GM19324 (cell line): ENCODE measurements around the gene LRCH2.

Experiments
- ATAC-seq: cut with Tn5 transposase; IDR thresholded peaks from one replicate; pipeline ENCODE4 v1.9.1; 2021; ENCODE audit warnings: mild to moderate bottlenecking, moderate library complexity; ENCODE audit not compliant: unreplicated experiment, low FRiP score

Gene LRCH2

DNA sequence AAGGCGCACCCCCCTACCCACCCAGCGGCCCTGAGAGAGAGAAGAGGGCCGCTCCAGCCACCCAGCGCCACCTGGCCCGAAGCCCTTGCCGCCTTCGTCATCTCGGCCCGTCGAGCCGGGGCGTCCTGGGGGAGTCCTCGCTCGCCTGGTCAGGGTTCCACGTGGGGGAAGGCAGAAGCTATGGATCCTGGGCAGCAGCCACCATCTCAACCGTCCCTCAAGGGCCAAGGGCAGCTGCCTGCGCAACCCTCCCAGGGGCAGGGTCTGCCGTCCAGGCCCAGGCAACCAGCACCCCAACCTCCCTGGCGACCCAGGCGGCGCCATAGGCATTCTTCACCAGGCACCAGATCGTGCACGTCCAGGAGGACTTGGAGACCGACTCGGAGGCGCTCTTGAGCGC lies 165.0 kb downstream of the LRCH2 start:
- no peak for ATAC-seq

DNA sequence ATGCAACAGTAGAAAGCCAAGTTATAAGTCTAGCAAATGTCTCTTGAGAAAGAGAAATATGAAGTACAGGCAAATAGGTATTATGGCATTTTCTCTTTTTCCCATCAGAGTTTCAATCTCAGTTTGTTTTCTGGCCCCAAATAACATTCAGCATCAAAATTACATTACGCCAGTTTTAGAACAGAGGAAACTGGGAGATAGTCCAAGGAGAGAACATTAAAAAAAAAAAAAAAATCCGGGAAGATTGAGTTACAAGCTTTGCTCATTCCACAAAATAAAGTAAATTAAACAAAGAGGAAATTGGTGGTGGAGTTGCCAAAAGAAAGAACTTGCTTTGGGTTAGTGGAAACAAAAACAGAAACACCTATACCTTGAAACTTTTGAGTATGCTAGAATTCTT lies 166.1 kb downstream of the LRCH2 start:
- no peak for ATAC-seq

DNA sequence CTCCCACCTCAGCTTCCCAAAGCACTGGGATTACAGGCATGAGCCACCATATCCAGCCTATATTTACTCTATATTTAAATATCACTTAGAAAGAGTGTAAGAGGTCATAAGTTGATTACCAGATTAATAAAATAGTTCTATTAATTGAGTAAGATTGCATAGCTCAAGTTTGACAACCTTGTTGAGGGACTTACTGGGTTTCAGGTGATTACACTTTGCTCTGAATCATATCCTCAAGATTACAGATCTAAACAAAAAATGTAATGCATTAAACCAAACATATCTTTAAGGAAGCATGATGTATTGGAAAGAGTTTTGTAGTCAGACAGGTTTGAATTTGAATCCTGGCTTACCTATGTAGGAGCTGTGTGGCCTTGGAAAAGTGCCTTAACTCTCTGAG lies 168.6 kb downstream of the LRCH2 start:
- no peak for ATAC-seq
